ENCODE measurements around the gene RNF133.

- TF ChIP-seq, protein P1, sequence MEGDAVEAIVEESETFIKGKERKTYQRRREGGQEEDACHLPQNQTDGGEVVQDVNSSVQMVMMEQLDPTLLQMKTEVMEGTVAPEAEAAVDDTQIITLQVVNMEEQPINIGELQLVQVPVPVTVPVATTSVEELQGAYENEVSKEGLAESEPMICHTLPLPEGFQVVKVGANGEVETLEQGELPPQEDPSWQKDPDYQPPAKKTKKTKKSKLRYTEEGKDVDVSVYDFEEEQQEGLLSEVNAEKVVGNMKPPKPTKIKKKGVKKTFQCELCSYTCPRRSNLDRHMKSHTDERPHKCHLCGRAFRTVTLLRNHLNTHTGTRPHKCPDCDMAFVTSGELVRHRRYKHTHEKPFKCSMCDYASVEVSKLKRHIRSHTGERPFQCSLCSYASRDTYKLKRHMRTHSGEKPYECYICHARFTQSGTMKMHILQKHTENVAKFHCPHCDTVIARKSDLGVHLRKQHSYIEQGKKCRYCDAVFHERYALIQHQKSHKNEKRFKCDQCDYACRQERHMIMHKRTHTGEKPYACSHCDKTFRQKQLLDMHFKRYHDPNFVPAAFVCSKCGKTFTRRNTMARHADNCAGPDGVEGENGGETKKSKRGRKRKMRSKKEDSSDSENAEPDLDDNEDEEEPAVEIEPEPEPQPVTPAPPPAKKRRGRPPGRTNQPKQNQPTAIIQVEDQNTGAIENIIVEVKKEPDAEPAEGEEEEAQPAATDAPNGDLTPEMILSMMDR (conservative IDR thresholded peaks at IDR 0.05), result no peak
- TF ChIP-seq EZH2 (IDR thresholded peaks at IDR 0.05; ENCODE audit: low read depth), result no peak
Observed at GRCh38 chr7:122688400-122688998, 10.4 kb downstream of the RNF133 start.

All from PC-9 (cell line).